NCI-H2107 treated with DMSO at 0.1 percent for 48 hours (cell line): ENCODE measurements around the gene HEXB.
"Not testable (repeated sequence)": the region's sequence is repeated elsewhere in the genome, so short reads cannot be mapped to it uniquely, and the experiment has no call there.

Experiments
- DNase-seq: peaks from one replicate; lab custom pipeline; 2025; ENCODE audit not compliant: unreplicated experiment; lab: John Stamatoyannopoulos, UW

The HEXB gene

GRCh38 chr5:74657165-74657564 is 27.9 kb upstream of the HEXB start:
- DNase-seq: no peak

- no peak for DNase-seq
These were observed 25.9 kb upstream of the HEXB start for GRCh38 chr5:74659172-74659571.

GRCh38 chr5:74660140-74660539 is 24.9 kb upstream of the HEXB start:
- DNase-seq: no peak

GRCh38 chr5:74660873-74661272 is 24.2 kb upstream of the HEXB start:
- no peak for DNase-seq

- DNase-seq: no peak
These were observed 20.5 kb upstream of the HEXB start for GRCh38 chr5:74664551-74664950.

GRCh38 chr5:74665273-74665672 is 19.8 kb upstream of the HEXB start:
- no peak for DNase-seq

- no peak for DNase-seq
These were observed 19.2 kb upstream of the HEXB start for GRCh38 chr5:74665816-74666215.

GRCh38 chr5:74667396-74667795 is 17.6 kb upstream of the HEXB start:
- no peak for DNase-seq

- DNase-seq: no peak
These were observed 15.2 kb upstream of the HEXB start for GRCh38 chr5:74669821-74670220.

- DNase-seq: no peak
These were observed 14.5 kb upstream of the HEXB start for GRCh38 chr5:74670396-74671038.

GRCh38 chr5:74672215-74672877 is 12.7 kb upstream of the HEXB start:
- DNase-seq: no peak

- DNase-seq: no peak
These were observed 11.8 kb upstream of the HEXB start for GRCh38 chr5:74673011-74673790.

- DNase-seq: not testable (repeated sequence)
These were observed 8.6 kb upstream of the HEXB start for GRCh38 chr5:74676466-74676865.

GRCh38 chr5:74678123-74678522 is 6.9 kb upstream of the HEXB start:
- not testable (repeated sequence) for DNase-seq

GRCh38 chr5:74679300-74679699 is 5.7 kb upstream of the HEXB start:
- not testable (repeated sequence) for DNase-seq

- DNase-seq: no peak
These were observed 5.1 kb upstream of the HEXB start for GRCh38 chr5:74679966-74680365.

- DNase-seq: no peak
These were observed 1.1 kb downstream of the HEXB start for GRCh38 chr5:74685979-74686631.

GRCh38 chr5:74686962-74687751 is 2.1 kb downstream of the HEXB start:
- no peak for DNase-seq

GRCh38 chr5:74693191-74693590 is 8.2 kb downstream of the HEXB start:
- no peak for DNase-seq

GRCh38 chr5:74717596-74717995 is 32.6 kb downstream of the HEXB start:
- no peak for DNase-seq

- DNase-seq: no peak
These were observed 37.2 kb downstream of the HEXB start for GRCh38 chr5:74722271-74722670.
